Keratinocyte (primary cell): ENCODE results near the gene IFITM10. TPM values are rescaled to one million over a fixed set of nuclear protein-coding genes. Genes with fewer than 3 reads are reported as not detected.

Source experiments
- DNase-seq: peaks from one replicate; pipeline ENCODE4 v3.0.0-alpha.2; 2011; ENCODE audit warnings: low read depth, missing footprints, low spot score
- FAIRE-seq: peaks from 2 replicates; lab custom pipeline; 2011; peaks lifted over from hg19 to GRCh38; lab: Jason Lieb, UNC
- H2AFZ ChIP-seq: 2 replicates; pipeline ENCODE4 v1.6.0; 2012; ENCODE audit warnings: low read length, control low read depth, inconsistent platforms; ENCODE audit not compliant: control insufficient read depth
- H3K27ac ChIP-seq: 2 replicates; pipeline ENCODE4 v1.5.1; 2011; ENCODE audit warnings: low read length; ENCODE audit not compliant: control insufficient read depth, insufficient read depth
- H3K27me3 ChIP-seq: 3 replicates; pipeline ENCODE4 v1.6.0; 2011; ENCODE audit warnings: low read length; ENCODE audit not compliant: control insufficient read depth, insufficient read depth; ENCODE audit errors: extremely low read depth
- H3K36me3 ChIP-seq, 2 experiments: 2 replicates in 1 of 2; 3 replicates in 1 of 2; pipeline ENCODE4 v1.5.1; 2011; ENCODE audit warnings: low read length in 2 of 2, mild to moderate bottlenecking in 1 of 2; ENCODE audit not compliant: control insufficient read depth in 2 of 2, insufficient read depth in 2 of 2; ENCODE audit errors: extremely low read depth in 1 of 2
- H3K4me1 ChIP-seq: 3 replicates; pipeline ENCODE4 v1.5.1; 2011; ENCODE audit warnings: low read length; ENCODE audit not compliant: control insufficient read depth, insufficient read depth; ENCODE audit errors: extremely low read depth
- H3K4me2 ChIP-seq: 3 replicates; pipeline ENCODE4 v1.6.0; 2011; ENCODE audit warnings: low read depth, low read length; ENCODE audit not compliant: control insufficient read depth, insufficient read depth; ENCODE audit errors: extremely low read depth
- H3K4me3 ChIP-seq, 3 experiments: fragments of 200-600 bp in 1 of 3; sonication (generic) in 1 of 3; 2 replicates in 2 of 3; 3 replicates in 1 of 3; pipeline ENCODE4 v1.5.1; 2011 to 2016; ENCODE audit warnings: low read length in 3 of 3, mild to moderate bottlenecking in 3 of 3, control low read depth in 2 of 3, inconsistent platforms in 1 of 3, low read depth in 1 of 3, mixed read lengths in 1 of 3, mixed run types in 1 of 3, moderate library complexity in 1 of 3; ENCODE audit not compliant: control insufficient read depth in 2 of 3, insufficient read depth in 2 of 3; ENCODE audit errors: extremely low read depth in 1 of 3
- H3K79me2 ChIP-seq: 2 replicates; pipeline ENCODE4 v1.6.0; 2012; ENCODE audit warnings: low read length; ENCODE audit not compliant: control insufficient read depth, insufficient read depth
- H3K9ac ChIP-seq: 3 replicates; pipeline ENCODE4 v1.6.0; 2011; ENCODE audit warnings: low read length; ENCODE audit not compliant: control insufficient read depth, insufficient read depth; ENCODE audit errors: extremely low read depth
- H3K9me1 ChIP-seq: 3 replicates; pipeline ENCODE4 v1.6.0; 2011; ENCODE audit warnings: low read length; ENCODE audit not compliant: control insufficient read depth, insufficient read depth; ENCODE audit errors: extremely low read depth
- H3K9me3 ChIP-seq: 2 replicates; pipeline ENCODE4 v1.5.1; 2012; ENCODE audit warnings: low read depth, low read length; ENCODE audit not compliant: control insufficient read depth
- H4K20me1 ChIP-seq: 3 replicates; pipeline ENCODE4 v1.6.0; 2011; ENCODE audit warnings: low read length; ENCODE audit not compliant: control insufficient read depth, insufficient read depth; ENCODE audit errors: extremely low read depth
- CTCF ChIP-seq, 3 experiments: IDR thresholded peaks in 1 of 3; conservative IDR thresholded peaks in 1 of 3; optimal IDR thresholded peaks in 1 of 3; 2 replicates in 2 of 3; 3 replicates in 1 of 3; pipeline versions ENCODE3 to v1.5.1; 2011; ENCODE audit warnings: low read length in 3 of 3, mild to moderate bottlenecking in 3 of 3, moderate library complexity in 2 of 3, control low read depth in 1 of 3, inconsistent platforms in 1 of 3; ENCODE audit not compliant: insufficient read depth in 2 of 3; ENCODE audit errors: extremely low read depth in 1 of 3
- EZH2 ChIP-seq: IDR thresholded peaks from one replicate; pipeline ENCODE4 v1.6.1; 2012; ENCODE audit warnings: inconsistent platforms, mild to moderate bottlenecking, low read length, moderate library complexity
- dilution Hi-C: fragments of 300-500 bp; cut with MboI; formaldehyde crosslinking; loops from one replicate; pipeline ENCODE4 v1.7.0; 2020; ENCODE audit warnings: low sequenced_read_pairs; ENCODE audit not compliant: extremely low pct_ligation_motif_present
- polyA plus RNA-seq, 5 experiments: library from polyadenylated mRNA; depleted of rRNA in 3 of 5; stranded (reverse) in 3 of 5; stranded (forward) in 1 of 5; unstranded in 1 of 5; fragments of >200 nt; gene quantifications; 1 replicate in 1 of 5; 2 replicates in 3 of 5; 3 replicates in 1 of 5; pipeline versions ENCODE4 v1.2.1 to v1.2.3, GENCODE V29; 2011 to 2012; ENCODE audit warnings: missing spikeins in 2 of 5, low read depth in 1 of 5, low replicate concordance in 1 of 5

Gene IFITM10
- polyA plus RNA-seq, 1 donor (not counting 4 experiments of a cell fraction or from before 2014, with no cell fraction given), result 0.14 TPM

GRCh38 chr11:1747753-1748635 is 2.4 kb downstream of the IFITM10 start:
- Histone ChIP-seq H3K4me2 (peak overlapping the region; percentile 69), H3K9me1 (no peaks in the 10 kb centered on the region), H3K27me3 (peaks cover 33% of the 10 kb centered on the region), H3K27ac (no peak overlapping the region), H3K9ac (no peak overlapping the region), H3K79me2 (no peaks in the 10 kb centered on the region), H3K36me3 (peaks cover 0 to 2% of the 10 kb centered on the region in 2 experiments), H3K9me3 (no peaks in the 10 kb centered on the region), H4K20me1 (peaks cover 5% of the 10 kb centered on the region), H2AFZ (no peak overlapping the region), H3K4me1 (peaks cover 26% of the 10 kb centered on the region), H3K4me3 (no peak overlapping the region)
- FAIRE-seq (no peak), DNase-seq (no peak)
- dilution Hi-C loops, result no loop called here
- no peak for TF ChIP-seq CTCF (optimal IDR thresholded peaks at IDR 0.05 in 1 of 3, IDR thresholded peaks at IDR 0.05 in 1 of 3, conservative IDR thresholded peaks at IDR 0.05 in 1 of 3; ENCODE audit: extremely low read depth in 1 of 3, insufficient read depth in 2 of 3, low read length in 3 of 3)
- TF ChIP-seq EZH2, result peak; percentile 87

- DNase-seq, result no peak
- Histone ChIP-seq H3K36me3 (no peaks in the 10 kb centered on the region), H3K4me1 (peaks cover 26% of the 10 kb centered on the region), H3K9me1 (no peaks in the 10 kb centered on the region), H3K9me3 (no peaks in the 10 kb centered on the region), H3K27me3 (peaks cover 33% of the 10 kb centered on the region), H3K4me3 (no peak overlapping the region), H2AFZ (no peak overlapping the region), H3K4me2 (peak overlapping the region; percentile 42), H3K9ac (peak overlapping the region; percentile 8), H3K27ac (no peak overlapping the region), H4K20me1 (peaks cover 5% of the 10 kb centered on the region), H3K79me2 (no peaks in the 10 kb centered on the region)
- FAIRE-seq, result no peak
- dilution Hi-C loops, result no loop called here
- TF ChIP-seq CTCF (optimal IDR thresholded peaks at IDR 0.05 in 1 of 3, IDR thresholded peaks at IDR 0.05 in 1 of 3, conservative IDR thresholded peaks at IDR 0.05 in 1 of 3; ENCODE audit: extremely low read depth in 1 of 3, insufficient read depth in 2 of 3, low read length in 3 of 3) (no peak), EZH2 (peak; percentile 59)
Measured at GRCh38 chr11:1746956-1747752, 3.2 kb downstream of the IFITM10 start.
